ENCODE data around the gene LY86. TPM values are rescaled to one million over a fixed set of nuclear protein-coding genes. Genes with fewer than 3 reads are reported as not detected.

The LY86 gene
- total and polyA plus RNA-seq, 2 of the 13 experiments (the other 11 are each of a cell fraction or from before 2014, with no cell fraction given) = not detected

GRCh38 chr6:6688283-6688682 lies 99.8 kb downstream of the LY86 start (continued):
- TF ChIP-seq HNF4A (CRISPR knock-in tag; IDR thresholded peaks at IDR 0.05) (0 out of 2 replicates have a peak, but pooled peaks have one; percentile 10), ZNF3 (CRISPR knock-in tag; IDR thresholded peaks at IDR 0.05) (peak; percentile 89), ZFP91 (CRISPR knock-in tag; IDR thresholded peaks at IDR 0.05; ENCODE audit: borderline replicate concordance) (no peak), MAFK (conservative IDR thresholded peaks at IDR 0.05 in 1 of 2, IDR thresholded peaks at IDR 0.05 in 1 of 2; ENCODE audit: low read length in 2 of 2) (no peak), ZNF724P (CRISPR knock-in tag; IDR thresholded peaks at IDR 0.05; ENCODE audit: borderline replicate concordance) (no peak), ZBED4 (CRISPR knock-in tag; IDR thresholded peaks at IDR 0.05; ENCODE audit: borderline replicate concordance) (no peak), POGK (CRISPR knock-in tag; conservative IDR thresholded peaks at IDR 0.05) (no peak), ZBTB43 (CRISPR knock-in tag; conservative IDR thresholded peaks at IDR 0.05) (peak; percentile 78; the same call in 1 of the 2 replicates), ZNF292 (CRISPR knock-in tag; IDR thresholded peaks at IDR 0.05; ENCODE audit: borderline replicate concordance, low read depth) (0 out of 2 replicates have a peak, but pooled peaks have one; percentile 24), ZNF644 (CRISPR knock-in tag; IDR thresholded peaks at IDR 0.05; ENCODE audit: low read depth) (no peak), ZSCAN20 (CRISPR knock-in tag; IDR thresholded peaks at IDR 0.05; ENCODE audit: borderline replicate concordance) (no peak), SALL1 (CRISPR knock-in tag; IDR thresholded peaks at IDR 0.05) (peak; percentile 39; the same call in 1 of the 2 replicates), MBD4 (IDR thresholded peaks at IDR 0.05; ENCODE audit: borderline replicate concordance, low read length) (no peak), ZNF513 (CRISPR knock-in tag; conservative IDR thresholded peaks at IDR 0.05) (no peak), FOSL1 (CRISPR knock-in tag; IDR thresholded peaks at IDR 0.05; ENCODE audit: borderline replicate concordance) (no peak)
